GM12878 (cell line): ENCODE results near the gene PHRF1. TPM values are rescaled to one million over a fixed set of nuclear protein-coding genes. Genes with fewer than 3 reads are reported as not detected.

ENCODE experiments used
- BCL11A ChIP-seq: IDR thresholded peaks from 2 replicates; pipeline ENCODE4 v1.6.1; 2011; ENCODE audit warnings: low read depth, low read length
- CBFB ChIP-seq: IDR thresholded peaks from 2 replicates; pipeline ENCODE4 v1.6.1; 2016; ENCODE audit warnings: antibody characterized with exemption, low read depth
- CHD2 ChIP-seq: IDR thresholded peaks from 2 replicates; pipeline ENCODE4 v1.6.1; 2011; ENCODE audit warnings: low read depth, low read length, improper control_type of control experiment, borderline replicate concordance
- ESRRA ChIP-seq: IDR thresholded peaks from 2 replicates; pipeline ENCODE4 v1.6.1; 2012; ENCODE audit warnings: mild to moderate bottlenecking, low read length, improper control_type of control experiment
- ETV6 ChIP-seq, 2 experiments: fragments of 450-650 bp in 1 of 2; IDR thresholded peaks in 1 of 2; conservative IDR thresholded peaks in 1 of 2; 2 replicates each; pipeline ENCODE4 v1.6.1; 2014; ENCODE audit warnings: antibody characterized with exemption in 1 of 2, borderline replicate concordance in 1 of 2, low read depth in 1 of 2, mild to moderate bottlenecking in 1 of 2, moderate library complexity in 1 of 2
- FOS ChIP-seq: IDR thresholded peaks from 3 replicates; pipeline ENCODE4 v1.6.1; 2011; ENCODE audit warnings: borderline replicate concordance; ENCODE audit not compliant: insufficient read length; ENCODE audit errors: extremely low read depth
- HCFC1 ChIP-seq: fragments of 150-350 bp; IDR thresholded peaks from 2 replicates; pipeline ENCODE4 v1.6.1; 2014; ENCODE audit warnings: low read length
- HDGF ChIP-seq: fragments of 450-650 bp; IDR thresholded peaks from 2 replicates; pipeline ENCODE4 v1.6.1; 2016; ENCODE audit warnings: antibody characterized with exemption
- IKZF1 ChIP-seq: fragments of 450-650 bp; conservative IDR thresholded peaks from 2 replicates; pipeline ENCODE4 v1.6.1; 2017; ENCODE audit warnings: antibody characterized with exemption, mild to moderate bottlenecking
- IKZF2 ChIP-seq, 2 experiments: fragments of 450-650 bp; IDR thresholded peaks; 2 replicates each; pipeline ENCODE4 v1.6.1; 2017; ENCODE audit warnings: mild to moderate bottlenecking in 2 of 2, moderate library complexity in 2 of 2
- JUNB ChIP-seq: IDR thresholded peaks from 2 replicates; pipeline ENCODE4 v1.6.1; 2016; ENCODE audit warnings: antibody characterized with exemption, mild to moderate bottlenecking
- MEF2B ChIP-seq: fragments of 450-650 bp; IDR thresholded peaks from 2 replicates; pipeline ENCODE4 v1.6.1; 2018; ENCODE audit warnings: mild to moderate bottlenecking, moderate library complexity; ENCODE audit not compliant: partially characterized antibody, poor library complexity, severe bottlenecking
- MLLT1 ChIP-seq: fragments of 450-650 bp; IDR thresholded peaks from 2 replicates; pipeline ENCODE4 v1.6.1; 2016; ENCODE audit warnings: mild to moderate bottlenecking
- NR2C2 ChIP-seq: IDR thresholded peaks from 2 replicates; pipeline ENCODE4 v1.6.1; 2011; ENCODE audit warnings: borderline replicate concordance, low read depth; ENCODE audit not compliant: control insufficient read depth, insufficient read length
- RELA ChIP-seq: fragments of 450-650 bp; IDR thresholded peaks from 2 replicates; pipeline ENCODE4 v1.8.0; 2014; ENCODE audit warnings: borderline replicate concordance; ENCODE audit not compliant: partially characterized antibody
- SIN3A ChIP-seq: IDR thresholded peaks from 2 replicates; pipeline ENCODE4 v1.6.1; 2012; ENCODE audit warnings: low read depth, low read length, improper control_type of control experiment
- SPI1 ChIP-seq: IDR thresholded peaks from 2 replicates; pipeline ENCODE4 v1.6.1; 2011; ENCODE audit warnings: low read depth, mild to moderate bottlenecking, low read length, moderate library complexity, borderline replicate concordance; ENCODE audit not compliant: insufficient read depth
- TARDBP ChIP-seq: IDR thresholded peaks from 2 replicates; pipeline ENCODE4 v1.6.1; 2016; ENCODE audit warnings: borderline replicate concordance
- WRNIP1 ChIP-seq: IDR thresholded peaks from 2 replicates; pipeline ENCODE4 v1.6.1; 2011; ENCODE audit warnings: low read depth, low read length, improper control_type of control experiment, borderline replicate concordance
- ZBTB4 ChIP-seq: fragments of 450-650 bp; formaldehyde crosslinking; IDR thresholded peaks from 2 replicates; pipeline ENCODE4 v1.4.0; 2022; ENCODE audit warnings: mild to moderate bottlenecking, moderate library complexity
- polyA plus RNA-seq, 11 experiments: library from polyadenylated mRNA; depleted of rRNA in 4 of 11; unstranded in 6 of 11; stranded (reverse) in 5 of 11; fragments of >200 nt; fragmentation: Nextera tagmentation in 4 of 11; fragmentation: Illumina TruSeq in 1 of 11; extraction: Ambion mirVana in 4 of 11; extraction: Trizol in 1 of 11; gene quantifications; 1 replicate in 1 of 11; 2 replicates in 10 of 11; pipeline versions ENCODE4 v1.2.1 to v1.2.3, GENCODE V29; 2011 to 2016; ENCODE audit warnings: inconsistent platforms in 2 of 11, missing spikeins in 2 of 11, low read depth in 1 of 11
- total RNA-seq, 4 experiments: library from RNA; depleted of rRNA in 3 of 4; stranded (reverse); fragments of >200 nt in 3 of 4; fragmentation: Illumina TruSeq in 1 of 4; extraction: Trizol in 1 of 4; gene quantifications; 2 replicates each; pipeline versions ENCODE4 v1.2.1 to v1.2.3, GENCODE V29; 2013 to 2021
- TF ChIP-seq, protein P1 (sequence below): fragments of 450-650 bp; formaldehyde crosslinking; IDR thresholded peaks from 2 replicates; pipeline ENCODE4 v1.5.0; 2022; ENCODE audit warnings: mild to moderate bottlenecking, missing genetic modification characterization

PHRF1 gene
- total and polyA plus RNA-seq, 10 of the 15 experiments (the other 5 are each of a cell fraction or from before 2014, with no cell fraction given): 0.13 to 43.5 (median 15.1) TPM

GRCh38 chr11:616320-617198 lies 40.3 kb downstream of the PHRF1 start (continued):
- TF ChIP-seq SPI1: no peak
- no peak for TF ChIP-seq JUNB
- TF ChIP-seq FOS: no peak
- no peak for TF ChIP-seq ZBTB4
- TF ChIP-seq ESRRA: no peak
- no peak for TF ChIP-seq HDGF
- peak; percentile 58; the same call in 1 of the 2 replicates for TF ChIP-seq MLLT1
- TF ChIP-seq MEF2B: no peak
- TF ChIP-seq ETV6 (conservative IDR thresholded peaks at IDR 0.05 in 1 of 2, IDR thresholded peaks at IDR 0.05 in 1 of 2; ENCODE audit: borderline replicate concordance in 1 of 2, low read depth in 1 of 2): peak in 1 of 2 experiments; percentile 1; a peak in 1 of 4 replicates
- no peak for TF ChIP-seq SIN3A
- TF ChIP-seq BCL11A: no peak
- no peak for TF ChIP-seq TARDBP
- TF ChIP-seq WRNIP1: no peak
- no peak for TF ChIP-seq HCFC1
- TF ChIP-seq RELA: no peak
- TF ChIP-seq IKZF2 (IDR thresholded peaks at IDR 0.05): no peak; a peak in 1 of 4 replicates
- no peak for TF ChIP-seq CBFB
- no peak for TF ChIP-seq IKZF1
- TF ChIP-seq CHD2: no peak
- TF ChIP-seq NR2C2: no peak
- TF ChIP-seq, protein P1, sequence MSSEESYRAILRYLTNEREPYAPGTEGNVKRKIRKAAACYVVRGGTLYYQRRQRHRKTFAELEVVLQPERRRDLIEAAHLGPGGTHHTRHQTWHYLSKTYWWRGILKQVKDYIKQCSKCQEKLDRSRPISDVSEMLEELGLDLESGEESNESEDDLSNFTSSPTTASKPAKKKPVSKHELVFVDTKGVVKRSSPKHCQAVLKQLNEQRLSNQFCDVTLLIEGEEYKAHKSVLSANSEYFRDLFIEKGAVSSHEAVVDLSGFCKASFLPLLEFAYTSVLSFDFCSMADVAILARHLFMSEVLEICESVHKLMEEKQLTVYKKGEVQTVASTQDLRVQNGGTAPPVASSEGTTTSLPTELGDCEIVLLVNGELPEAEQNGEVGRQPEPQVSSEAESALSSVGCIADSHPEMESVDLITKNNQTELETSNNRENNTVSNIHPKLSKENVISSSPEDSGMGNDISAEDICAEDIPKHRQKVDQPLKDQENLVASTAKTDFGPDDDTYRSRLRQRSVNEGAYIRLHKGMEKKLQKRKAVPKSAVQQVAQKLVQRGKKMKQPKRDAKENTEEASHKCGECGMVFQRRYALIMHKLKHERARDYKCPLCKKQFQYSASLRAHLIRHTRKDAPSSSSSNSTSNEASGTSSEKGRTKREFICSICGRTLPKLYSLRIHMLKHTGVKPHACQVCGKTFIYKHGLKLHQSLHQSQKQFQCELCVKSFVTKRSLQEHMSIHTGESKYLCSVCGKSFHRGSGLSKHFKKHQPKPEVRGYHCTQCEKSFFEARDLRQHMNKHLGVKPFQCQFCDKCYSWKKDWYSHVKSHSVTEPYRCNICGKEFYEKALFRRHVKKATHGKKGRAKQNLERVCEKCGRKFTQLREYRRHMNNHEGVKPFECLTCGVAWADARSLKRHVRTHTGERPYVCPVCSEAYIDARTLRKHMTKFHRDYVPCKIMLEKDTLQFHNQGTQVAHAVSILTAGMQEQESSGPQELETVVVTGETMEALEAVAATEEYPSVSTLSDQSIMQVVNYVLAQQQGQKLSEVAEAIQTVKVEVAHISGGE: no peak
